C4-2B (cell line): ENCODE measurements around the gene WDCP.
A peak's percentile ranks its signal among the peaks of the same experiment; 100 is the strongest.

Source experiments
- H3K27ac ChIP-seq: fragments of 450-650 bp; 2 replicates; pipeline ENCODE4 v1.5.1; 2017
- CTCF ChIP-seq: fragments of 450-650 bp; conservative IDR thresholded peaks from 2 replicates; pipeline ENCODE4 v1.5.1; 2017; ENCODE audit warnings: mild to moderate bottlenecking
- ZFX ChIP-seq: fragments of 450-650 bp; IDR thresholded peaks from 2 replicates; pipeline ENCODE4 v1.6.1; 2017

Gene WDCP

GRCh38 chr2:24076849-24077534, 29.8 kb upstream of the WDCP start:
- peak overlapping the region; percentile 67 for H3K27ac ChIP-seq
- no peak for TF ChIP-seq CTCF
- peak; percentile 67 for TF ChIP-seq ZFX

GRCh38 chr2:24075915-24076848, 29.0 kb upstream of the WDCP start, which contains the start of gene SF3B6:
Gene SF3B6, minus strand, starts transcription at chr2:24076326. Its CDS starts 97 bp downstream, at chr2:24076229.
- TF ChIP-seq CTCF = no peak
- TF ChIP-seq ZFX = no peak
- peak within 1 kb of the TSS; percentile 70 for H3K27ac ChIP-seq

GRCh38 chr2:24075259-24075658, 28.1 kb upstream of the WDCP start:
- peak overlapping the region; percentile 70; the same call in 1 of the 2 replicates for H3K27ac ChIP-seq

GRCh38 chr2:24073816-24074215, 26.6 kb upstream of the WDCP start:
- TF ChIP-seq CTCF (no peak), ZFX (no peak)
- H3K27ac ChIP-seq = no peak overlapping the region

More at GRCh38 chr2:24075259-24075658, 28.1 kb upstream of the WDCP start:
- TF ChIP-seq CTCF (no peak), ZFX (no peak)

- TF ChIP-seq ZFX (no peak), CTCF (no peak)
- H3K27ac ChIP-seq = no peak overlapping the region
Measured at GRCh38 chr2:24072259-24072658, 25.1 kb upstream of the WDCP start.

- TF ChIP-seq ZFX (no peak), CTCF (no peak)
- H3K27ac ChIP-seq = no peak overlapping the region
Measured at GRCh38 chr2:24065341-24065740, 18.1 kb upstream of the WDCP start.
